ENCODE data around the gene HMCN1.

DNA sequence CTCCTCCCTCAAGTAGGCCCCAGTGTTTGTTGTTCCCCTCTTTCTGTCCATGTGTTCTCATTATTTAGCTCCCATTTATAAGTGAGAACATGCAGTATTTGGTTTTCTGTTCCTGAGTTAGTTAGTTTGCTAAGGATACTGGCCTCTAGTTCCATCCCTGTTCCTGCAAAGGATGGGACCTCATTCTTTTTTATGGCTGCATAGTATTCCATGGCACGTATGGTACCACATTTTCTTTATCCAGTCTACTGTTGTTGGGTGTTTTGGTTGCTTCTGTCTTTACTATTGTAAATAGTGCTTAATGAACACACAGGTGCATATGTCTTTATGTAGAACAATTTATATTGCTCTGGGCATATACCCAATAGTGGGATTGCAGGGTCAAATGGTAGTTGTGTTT is 408.0 kb downstream of the HMCN1 start:
- no peak for TF ChIP-seq POLR2A (IDR thresholded peaks at IDR 0.05)
- TF ChIP-seq, protein P1, sequence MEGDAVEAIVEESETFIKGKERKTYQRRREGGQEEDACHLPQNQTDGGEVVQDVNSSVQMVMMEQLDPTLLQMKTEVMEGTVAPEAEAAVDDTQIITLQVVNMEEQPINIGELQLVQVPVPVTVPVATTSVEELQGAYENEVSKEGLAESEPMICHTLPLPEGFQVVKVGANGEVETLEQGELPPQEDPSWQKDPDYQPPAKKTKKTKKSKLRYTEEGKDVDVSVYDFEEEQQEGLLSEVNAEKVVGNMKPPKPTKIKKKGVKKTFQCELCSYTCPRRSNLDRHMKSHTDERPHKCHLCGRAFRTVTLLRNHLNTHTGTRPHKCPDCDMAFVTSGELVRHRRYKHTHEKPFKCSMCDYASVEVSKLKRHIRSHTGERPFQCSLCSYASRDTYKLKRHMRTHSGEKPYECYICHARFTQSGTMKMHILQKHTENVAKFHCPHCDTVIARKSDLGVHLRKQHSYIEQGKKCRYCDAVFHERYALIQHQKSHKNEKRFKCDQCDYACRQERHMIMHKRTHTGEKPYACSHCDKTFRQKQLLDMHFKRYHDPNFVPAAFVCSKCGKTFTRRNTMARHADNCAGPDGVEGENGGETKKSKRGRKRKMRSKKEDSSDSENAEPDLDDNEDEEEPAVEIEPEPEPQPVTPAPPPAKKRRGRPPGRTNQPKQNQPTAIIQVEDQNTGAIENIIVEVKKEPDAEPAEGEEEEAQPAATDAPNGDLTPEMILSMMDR (IDR thresholded peaks at IDR 0.05): no peak
- TF ChIP-seq EP300 (IDR thresholded peaks at IDR 0.05): no peak
- no peak for TF ChIP-seq POLR2AphosphoS5 (IDR thresholded peaks at IDR 0.05)

Measured in stomach (tissue), 4 donors.